EH (cell line): Measurements from ENCODE around the gene TSPAN18.

Experiments
- DNase-seq: peaks from one replicate; pipeline ENCODE4 v3.0.0-alpha.2; 2015; ENCODE audit warnings: low read depth

The TSPAN18 gene

GRCh38 chr11:44777209-44778194, 50.7 kb downstream of the TSPAN18 start:
- DNase-seq: no peak

GRCh38 chr11:44778195-44779100, 51.7 kb downstream of the TSPAN18 start:
- DNase-seq: no peak

DNA sequence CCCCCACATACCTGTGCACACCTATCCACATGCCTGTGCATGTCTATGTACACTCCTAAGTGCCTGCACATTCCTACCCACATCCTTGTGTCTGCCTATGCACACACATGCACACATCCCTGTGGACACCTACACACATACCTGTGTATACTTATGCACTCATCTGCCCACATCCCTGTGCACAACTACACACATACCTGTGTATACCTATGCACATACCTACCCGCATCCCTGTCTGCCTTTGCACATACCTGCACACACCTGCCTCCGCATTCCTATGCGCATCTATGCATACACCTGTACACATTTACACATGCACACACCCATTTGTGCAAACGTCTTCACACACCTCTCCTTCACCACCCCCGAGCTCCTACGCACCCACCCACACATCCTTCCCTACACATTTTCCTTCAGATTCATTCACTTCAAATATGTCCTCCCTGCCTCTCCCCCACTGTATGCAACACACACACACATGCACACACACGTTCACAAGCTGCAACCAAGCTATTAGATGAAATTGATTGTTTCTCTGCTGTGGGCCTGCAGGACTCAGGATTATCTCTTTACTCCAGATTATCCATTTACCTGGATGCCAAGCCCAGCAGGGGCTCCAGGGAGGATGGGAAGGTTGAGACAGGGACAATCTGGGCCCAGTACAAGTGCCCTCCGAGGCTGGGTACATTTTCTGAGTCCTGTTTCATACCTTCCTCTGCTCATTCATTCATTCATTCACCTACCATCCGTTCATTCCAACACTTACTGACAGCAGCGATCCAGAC, 53.2 kb downstream of the TSPAN18 start:
- no peak for DNase-seq

DNA sequence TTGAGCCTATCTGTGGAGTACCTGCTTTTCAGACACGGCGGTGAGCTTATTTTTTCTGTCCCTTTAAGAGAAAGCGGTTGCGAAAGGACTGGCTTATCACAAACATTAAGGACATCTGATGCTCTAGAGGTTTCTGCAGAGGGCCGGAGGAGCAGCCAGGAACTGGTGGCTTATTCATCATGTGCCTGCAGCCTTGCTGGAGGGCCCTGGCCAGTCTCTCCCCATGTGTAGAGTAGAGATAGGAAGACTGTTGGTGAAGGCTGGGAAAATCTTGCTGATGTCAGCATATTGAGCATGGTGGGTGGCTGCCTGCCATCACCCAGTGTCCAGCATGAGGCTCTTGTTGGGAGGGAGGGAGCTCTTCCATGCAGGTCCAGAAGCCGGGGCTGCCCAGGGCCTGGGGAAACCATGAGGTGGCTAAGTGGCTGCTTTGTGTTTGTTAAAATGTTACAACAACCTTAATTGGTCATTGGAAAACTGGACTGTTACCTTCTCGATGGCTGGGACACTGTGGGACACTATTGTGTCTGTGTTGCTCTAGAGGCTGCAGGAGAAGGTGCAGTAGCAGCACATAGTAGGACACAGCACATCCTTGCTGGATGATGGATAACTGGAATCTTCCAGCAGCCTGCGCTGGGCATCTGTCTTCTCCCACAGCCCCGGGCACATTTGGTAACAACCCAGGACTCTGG, 54.3 kb downstream of the TSPAN18 start:
- DNase-seq: no peak

GRCh38 chr11:44781655-44782054, 54.9 kb downstream of the TSPAN18 start:
- no peak for DNase-seq

DNA sequence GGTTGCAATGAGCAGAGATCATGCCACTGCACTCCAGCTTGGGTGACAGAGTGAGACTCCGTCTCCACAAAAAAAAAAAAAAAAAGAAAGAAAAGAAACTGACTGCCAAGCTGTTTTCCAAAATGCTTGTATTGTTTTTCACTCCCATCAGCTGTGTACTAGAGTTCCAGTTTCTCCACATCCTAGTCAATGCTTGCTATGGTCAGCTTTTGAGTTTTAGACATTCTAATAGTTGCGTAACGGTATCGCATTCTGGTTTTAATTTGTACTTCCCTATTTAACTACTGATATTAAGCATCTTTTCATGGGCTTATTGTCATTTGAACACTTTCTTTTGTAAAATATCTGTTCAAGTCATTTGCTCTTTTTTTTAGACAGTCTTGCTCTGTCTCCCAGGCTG, 55.7 kb downstream of the TSPAN18 start:
- DNase-seq: no peak

- DNase-seq: no peak
Measured at GRCh38 chr11:44784436-44784760, 57.6 kb downstream of the TSPAN18 start.

- no peak for DNase-seq
Measured at GRCh38 chr11:44784851-44785250, 58.1 kb downstream of the TSPAN18 start.

GRCh38 chr11:44785856-44786607, 59.3 kb downstream of the TSPAN18 start:
- DNase-seq: no peak

DNA sequence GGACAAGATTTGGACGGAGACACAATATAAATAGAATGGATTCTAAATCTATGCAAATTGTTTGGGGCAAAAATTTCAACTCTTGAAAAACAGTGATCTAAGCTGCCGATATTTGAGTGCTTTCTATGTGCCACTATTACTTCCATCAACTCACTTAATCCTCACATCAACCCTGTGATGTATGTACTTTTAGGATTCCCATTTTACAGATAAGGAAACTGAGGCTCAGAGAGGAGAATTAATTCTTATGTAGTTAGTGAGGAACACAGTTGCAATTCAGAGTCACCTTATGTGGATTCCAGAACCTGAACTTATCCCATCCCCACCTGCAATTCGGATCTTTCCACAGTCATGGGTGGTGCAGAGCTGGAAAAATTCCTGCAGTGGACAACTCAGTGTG, 60.3 kb downstream of the TSPAN18 start:
- no peak for DNase-seq

GRCh38 chr11:44787981-44788380, 61.2 kb downstream of the TSPAN18 start:
- no peak for DNase-seq

DNA sequence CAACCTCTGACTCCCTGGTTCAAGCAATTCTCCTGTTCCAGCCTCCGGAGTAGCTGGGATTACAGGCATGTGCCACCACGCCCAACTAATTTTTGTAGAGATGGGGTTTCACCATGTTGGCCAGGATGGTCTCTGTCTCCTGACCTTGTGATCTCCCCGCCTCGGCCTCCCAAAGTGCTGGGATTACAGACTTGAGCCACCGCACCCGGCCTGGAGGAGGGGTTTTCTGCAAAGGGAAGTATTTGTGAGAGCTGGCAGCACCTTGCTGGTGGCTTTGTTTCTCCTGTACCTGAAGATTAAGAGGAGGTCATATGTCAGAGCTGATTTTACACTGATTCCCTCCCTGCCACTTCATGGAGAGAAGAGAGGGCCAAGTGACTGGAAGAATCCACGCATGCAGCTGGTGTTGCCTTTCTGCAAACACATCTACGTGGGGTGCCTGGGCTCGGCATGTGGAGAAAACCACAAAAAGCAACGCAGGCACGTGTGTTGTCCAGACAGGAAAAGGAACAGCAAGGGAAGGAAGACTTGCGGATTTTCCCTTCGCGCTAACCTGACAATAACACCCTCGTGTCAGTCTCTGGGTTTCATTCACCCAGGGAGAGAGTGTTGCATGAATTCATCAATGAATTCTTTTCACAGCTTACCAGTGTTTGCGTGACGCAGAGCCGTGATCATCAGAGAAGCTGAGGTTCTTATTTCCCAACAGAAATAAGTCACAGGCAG, 61.9 kb downstream of the TSPAN18 start:
- peak; percentile 39 for DNase-seq

GRCh38 chr11:44789496-44789895, 62.7 kb downstream of the TSPAN18 start:
- DNase-seq: no peak

- no peak for DNase-seq
Measured at GRCh38 chr11:44790211-44790610, 63.4 kb downstream of the TSPAN18 start.

- no peak for DNase-seq
Measured at GRCh38 chr11:44791316-44791925, 64.7 kb downstream of the TSPAN18 start.

GRCh38 chr11:44792171-44792570, 65.4 kb downstream of the TSPAN18 start:
- DNase-seq: no peak

DNA sequence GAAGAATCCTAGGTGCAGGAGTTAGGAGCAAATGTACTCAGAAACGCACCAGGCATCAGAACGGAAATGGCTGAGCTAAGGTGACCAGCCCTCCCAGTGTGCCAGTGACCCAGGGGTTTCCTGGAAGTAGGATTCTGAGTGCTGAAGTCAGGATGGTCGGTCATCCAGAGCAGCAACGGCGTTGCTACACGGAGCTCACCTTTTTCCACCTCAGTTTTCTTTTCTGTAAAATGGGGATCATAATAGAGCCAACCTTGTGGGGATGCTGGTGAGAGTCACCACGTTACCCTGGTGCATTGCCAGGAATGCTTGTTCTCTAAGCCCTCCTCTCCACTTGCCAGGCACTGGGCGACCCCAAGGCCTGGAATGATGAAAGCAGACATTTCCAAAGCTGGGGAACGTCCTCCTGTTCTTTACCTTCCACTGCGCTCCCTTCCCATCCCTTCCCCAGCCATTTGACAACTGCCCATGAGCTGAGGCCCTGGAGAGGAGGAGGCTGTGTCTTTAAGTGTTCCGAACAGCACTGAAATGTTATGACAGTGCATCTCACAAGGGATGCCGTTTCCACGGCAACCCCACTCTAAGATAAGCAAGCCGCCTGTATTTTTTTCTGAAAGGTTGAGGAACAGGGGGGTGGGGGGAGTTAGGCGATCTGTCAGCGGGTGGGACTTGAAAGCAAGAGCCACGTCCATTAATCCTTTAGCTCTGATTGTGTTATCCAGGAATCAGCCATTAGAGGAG, 66.8 kb downstream of the TSPAN18 start:
- no peak for DNase-seq

DNA sequence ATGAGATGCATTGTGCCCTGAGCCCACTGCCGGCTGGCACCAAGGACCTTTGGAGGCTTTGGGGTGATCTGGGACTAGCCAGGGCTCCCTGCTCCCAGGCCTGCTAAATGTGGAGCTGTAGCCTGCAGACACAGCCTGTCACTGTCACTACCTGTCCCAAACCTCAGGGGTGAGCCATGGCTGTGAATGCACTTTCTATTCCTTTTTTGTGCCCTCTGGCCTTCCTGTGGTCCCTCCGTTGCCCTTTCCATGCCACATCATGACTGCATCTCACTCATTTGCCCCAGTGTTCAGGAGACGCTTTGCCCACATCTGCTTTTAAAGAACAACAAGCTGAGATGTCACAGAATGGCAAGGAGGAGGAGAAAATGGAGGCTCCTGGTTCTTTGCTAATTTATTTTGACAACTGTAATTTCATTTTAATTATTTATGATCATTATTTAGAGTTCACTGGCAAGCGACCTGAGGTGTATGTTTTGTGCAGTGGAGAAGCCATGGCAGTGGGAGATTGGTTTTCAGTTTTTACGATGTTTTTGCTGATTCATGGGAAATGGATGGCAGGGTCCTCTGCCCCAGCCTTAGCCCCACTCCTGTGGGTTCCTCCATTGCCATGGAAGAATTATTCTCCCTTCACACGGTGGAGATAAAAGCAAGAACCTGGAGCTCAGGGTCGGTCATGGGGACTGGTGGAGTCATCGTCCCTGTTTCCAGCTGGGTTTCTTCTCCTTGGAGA, 69.2 kb downstream of the TSPAN18 start:
- no peak for DNase-seq
